IMR-90 (cell line): ENCODE data around the gene IFI27L1. TPM values are rescaled to one million over a fixed set of nuclear protein-coding genes. Genes with fewer than 3 reads are reported as not detected.

Experiments used
- ATAC-seq: fragments of 200-7000 bp; cut with Tn5 transposase; 2 replicates; pipeline ENCODE4 v1.9.1; 2020; ENCODE audit warnings: low read depth, mild to moderate bottlenecking, moderate library complexity
- BruUV-seq: library from RNA; stranded (reverse); fragments of 400-500 nt; replicated peaks from 2 replicates; lab custom pipeline; 2021; lab: Mats Ljungman, UMichigan
- CTCF ChIA-PET: fragments of 300-600 bp; formaldehyde crosslinking; extraction: SDS; loops from one replicate; lab custom pipeline; 2021; ENCODE audit warnings: antibody characterized with exemption; lab: Yijun Ruan, JAX
- POLR2A ChIA-PET: fragments of 300-600 bp; sonication (Branson Sonifier 250); formaldehyde crosslinking; loops from one replicate; lab custom pipeline; 2022; ENCODE audit warnings: antibody characterized with exemption; ENCODE audit not compliant: unreplicated experiment; lab: Charles Lee
- DNase-seq: peaks from one replicate; pipeline ENCODE4 v3.0.0; 2013
- H2AFZ ChIP-seq: replicated peaks from 2 replicates; pipeline ENCODE3; 2013; ENCODE audit warnings: low read length, mild to moderate bottlenecking; ENCODE audit not compliant: poor library complexity
- H2AK5ac ChIP-seq: 2 replicates; pipeline ENCODE4 v1.6.1; 2013; ENCODE audit warnings: low read depth, low read length, inconsistent platforms
- H2AK9ac ChIP-seq: replicated peaks from 2 replicates; pipeline ENCODE3; 2013; ENCODE audit warnings: mild to moderate bottlenecking, low read depth, low read length, moderate library complexity; ENCODE audit not compliant: poor library complexity
- H2BK120ac ChIP-seq: 2 replicates; pipeline ENCODE4 v1.6.1; 2013; ENCODE audit warnings: low read depth, low read length, inconsistent platforms
- H2BK15ac ChIP-seq: 3 replicates; pipeline ENCODE4 v1.6.1; 2013; ENCODE audit warnings: low read depth, low read length, inconsistent platforms
- H2BK20ac ChIP-seq: 2 replicates; pipeline ENCODE4 v1.6.1; 2013; ENCODE audit warnings: low read depth, mild to moderate bottlenecking, inconsistent platforms, low read length, moderate library complexity
- H2BK5ac ChIP-seq: 2 replicates; pipeline ENCODE4 v1.6.1; 2013; ENCODE audit warnings: mild to moderate bottlenecking, low read depth, low read length, inconsistent platforms; ENCODE audit not compliant: poor library complexity, severe bottlenecking
- H3K14ac ChIP-seq: replicated peaks from 2 replicates; pipeline ENCODE4 v1.6.1; 2013; ENCODE audit warnings: low read depth, low read length, inconsistent platforms
- H3K18ac ChIP-seq: 2 replicates; pipeline ENCODE4 v1.6.1; 2013; ENCODE audit warnings: low read depth, low read length, control low read depth
- H3K23ac ChIP-seq: 2 replicates; pipeline ENCODE4 v1.6.1; 2013; ENCODE audit warnings: low read depth, low read length, inconsistent platforms
- H3K27ac ChIP-seq: 2 replicates; pipeline ENCODE4 v1.5.1; 2013; ENCODE audit warnings: mild to moderate bottlenecking, control low read depth, low read length; ENCODE audit not compliant: insufficient read depth
- H3K27me3 ChIP-seq: 2 replicates; pipeline ENCODE4 v1.6.1; 2013; ENCODE audit warnings: low read length; ENCODE audit not compliant: control insufficient read depth, insufficient read depth
- H3K36me3 ChIP-seq: 2 replicates; pipeline ENCODE4 v1.6.1; 2013; ENCODE audit warnings: low read length, mixed read lengths; ENCODE audit not compliant: control insufficient read depth, insufficient read depth
- H3K4ac ChIP-seq: 2 replicates; pipeline ENCODE4 v1.6.1; 2013; ENCODE audit warnings: low read depth, low read length, inconsistent platforms
- H3K4me1 ChIP-seq: 2 replicates; pipeline ENCODE4 v1.6.1; 2013; ENCODE audit warnings: low read length, mixed read lengths; ENCODE audit not compliant: control insufficient read depth, insufficient read depth
- H3K4me2 ChIP-seq: 2 replicates; pipeline ENCODE4 v1.6.1; 2013; ENCODE audit warnings: low read depth, mild to moderate bottlenecking, control low read depth, low read length, moderate library complexity
- H3K4me3 ChIP-seq: 2 replicates; pipeline ENCODE4 v1.5.1; 2013; ENCODE audit warnings: low read depth, mild to moderate bottlenecking, control low read depth, low read length, moderate library complexity; ENCODE audit not compliant: insufficient read depth
- H3K56ac ChIP-seq: 2 replicates; pipeline ENCODE4 v1.6.1; 2013; ENCODE audit warnings: low read length, inconsistent platforms; ENCODE audit not compliant: insufficient read depth; ENCODE audit errors: extremely low read depth
- H3K79me1 ChIP-seq, 2 experiments: 2 replicates each; pipeline ENCODE4 v1.6.1; 2013; ENCODE audit warnings: low read length in 2 of 2, inconsistent platforms in 1 of 2, low read depth in 1 of 2
- H3K9ac ChIP-seq: 2 replicates; pipeline ENCODE4 v1.6.1; 2013; ENCODE audit warnings: low read depth, low read length, control low read depth
- H3K9me1 ChIP-seq: 2 replicates; pipeline ENCODE4 v1.6.1; 2013; ENCODE audit warnings: low read length, inconsistent platforms; ENCODE audit not compliant: insufficient read depth
- H3K9me3 ChIP-seq: 2 replicates; pipeline ENCODE4 v1.6.1; 2013; ENCODE audit warnings: low read length; ENCODE audit not compliant: control insufficient read depth, insufficient read depth
- H4K20me1 ChIP-seq: 2 replicates; pipeline ENCODE4 v1.6.1; 2013; ENCODE audit warnings: low read length, inconsistent platforms; ENCODE audit not compliant: insufficient read depth
- H4K5ac ChIP-seq: 2 replicates; pipeline ENCODE4 v1.6.1; 2013; ENCODE audit warnings: mild to moderate bottlenecking, low read depth, low read length, control low read depth
- H4K8ac ChIP-seq, 2 experiments: 2 replicates each; pipeline ENCODE4 v1.6.1; 2013; ENCODE audit warnings: low read depth in 2 of 2, low read length in 2 of 2, control low read depth in 1 of 2, inconsistent platforms in 1 of 2
- H4K91ac ChIP-seq: 2 replicates; pipeline ENCODE4 v1.6.1; 2013; ENCODE audit warnings: low read depth, low read length, inconsistent platforms; ENCODE audit not compliant: insufficient read depth
- BHLHE40 ChIP-seq: fragments of 150-350 bp; IDR thresholded peaks from 2 replicates; pipeline ENCODE4 v1.6.1; 2016; ENCODE audit warnings: mild to moderate bottlenecking, low read depth, low read length
- CEBPB ChIP-seq: IDR thresholded peaks from 2 replicates; pipeline ENCODE4 v1.6.1; 2012; ENCODE audit warnings: low read depth, low read length, improper control_type of control experiment
- CHD1 ChIP-seq: IDR thresholded peaks from 2 replicates; pipeline ENCODE4 v1.6.1; 2012; ENCODE audit warnings: low read depth, low read length, improper control_type of control experiment
- FOS ChIP-seq: fragments of 150-350 bp; IDR thresholded peaks from 2 replicates; pipeline ENCODE4 v1.6.1; 2016; ENCODE audit warnings: low read depth, low read length
- MAFK ChIP-seq: IDR thresholded peaks from 2 replicates; pipeline ENCODE4 v1.6.1; 2012; ENCODE audit warnings: low read depth, low read length, improper control_type of control experiment
- MAZ ChIP-seq: IDR thresholded peaks from 2 replicates; pipeline ENCODE4 v1.6.1; 2012; ENCODE audit warnings: low read depth, mild to moderate bottlenecking, low read length, improper control_type of control experiment, moderate library complexity, borderline replicate concordance
- MXI1 ChIP-seq: IDR thresholded peaks from 2 replicates; pipeline ENCODE4 v1.6.1; 2012; ENCODE audit warnings: low read depth, mild to moderate bottlenecking, low read length, moderate library complexity, borderline replicate concordance
- NFE2L2 ChIP-seq: fragments of 150-350 bp; IDR thresholded peaks from 2 replicates; pipeline ENCODE4 v1.6.1; 2016; ENCODE audit warnings: low read depth, mild to moderate bottlenecking, low read length
- POLR2A ChIP-seq: IDR thresholded peaks from 2 replicates; pipeline ENCODE4 v1.6.1; 2012; ENCODE audit warnings: mild to moderate bottlenecking, low read depth, low read length
- RAD21 ChIP-seq: IDR thresholded peaks from 2 replicates; pipeline ENCODE4 v1.6.1; 2012; ENCODE audit warnings: low read length, improper control_type of control experiment
- RFX5 ChIP-seq: IDR thresholded peaks from 2 replicates; pipeline ENCODE4 v1.8.0; 2012; ENCODE audit warnings: low read depth, mild to moderate bottlenecking, low read length, moderate library complexity
- SMC3 ChIP-seq: fragments of 150-350 bp; IDR thresholded peaks from 2 replicates; pipeline ENCODE4 v1.6.1; 2016; ENCODE audit warnings: low read depth, mild to moderate bottlenecking, antibody characterized with exemption, low read length, moderate library complexity
- WGBS, 2 experiments: methylation state at CpG; one replicate each; pipeline versions ENCODE4 v1.1.5 to v1.1.7; 2013; ENCODE audit warnings: missing lambda C conversion rate in 2 of 2; ENCODE audit not compliant: insufficient read length in 1 of 2; ENCODE audit errors: extremely low coverage in 2 of 2; 5-methylcytosine and 5-hydroxymethylcytosine counted together
- dilution Hi-C: fragments of 300-500 bp; cut with HindIII; formaldehyde crosslinking; loops from one replicate; pipeline ENCODE4 v1.14.3; 2018; ENCODE audit warnings: low sequenced_read_pairs; ENCODE audit not compliant: unreplicated experiment
- in situ Hi-C: fragments of 300-500 bp; cut with MboI; formaldehyde crosslinking; loops from 3 replicates; pipeline ENCODE4 v1.14.3; 2019; ENCODE audit warnings: low sequenced_read_pairs, inconsistent platforms, mixed read lengths
- intact Hi-C: fragments of 100-400 bp; cut with micrococcal nuclease; formaldehyde crosslinking; loops from 2 replicates; pipeline ENCODE4 v1.10.0; 2022
- polyA plus RNA-seq, 3 experiments: library from polyadenylated mRNA; depleted of rRNA; stranded (reverse); fragments of >200 nt; gene quantifications; 2 replicates each; pipeline ENCODE4 v1.2.3, GENCODE V29; 2012; ENCODE audit warnings: low replicate concordance in 1 of 3
- total RNA-seq: library from RNA; depleted of rRNA; stranded (reverse); fragments of >200 nt; gene quantifications from 2 replicates; pipeline ENCODE4 v1.2.3, GENCODE V29; 2012
- TF ChIP-seq, protein P1 (sequence below): fragments of 150-350 bp; IDR thresholded peaks from 2 replicates; pipeline ENCODE4 v1.6.1; 2016; ENCODE audit warnings: low read depth, mild to moderate bottlenecking, low read length, moderate library complexity, borderline replicate concordance
- TF ChIP-seq, protein P2 (sequence below): fragments of 150-350 bp; IDR thresholded peaks from 2 replicates; pipeline ENCODE4 v1.6.1; 2017; ENCODE audit warnings: mild to moderate bottlenecking, antibody characterized with exemption, low read length, low read depth
- TF ChIP-seq, protein P3 (sequence below): conservative IDR thresholded peaks from 2 replicates; pipeline ENCODE4 v1.5.1; 2012; ENCODE audit warnings: mild to moderate bottlenecking, low read depth, low read length, improper control_type of control experiment

Gene IFI27L1
- total and polyA plus RNA-seq, 2 of the 4 experiments (the other 2 are of a cell fraction) = 13.3 to 24.3 TPM

DNA sequence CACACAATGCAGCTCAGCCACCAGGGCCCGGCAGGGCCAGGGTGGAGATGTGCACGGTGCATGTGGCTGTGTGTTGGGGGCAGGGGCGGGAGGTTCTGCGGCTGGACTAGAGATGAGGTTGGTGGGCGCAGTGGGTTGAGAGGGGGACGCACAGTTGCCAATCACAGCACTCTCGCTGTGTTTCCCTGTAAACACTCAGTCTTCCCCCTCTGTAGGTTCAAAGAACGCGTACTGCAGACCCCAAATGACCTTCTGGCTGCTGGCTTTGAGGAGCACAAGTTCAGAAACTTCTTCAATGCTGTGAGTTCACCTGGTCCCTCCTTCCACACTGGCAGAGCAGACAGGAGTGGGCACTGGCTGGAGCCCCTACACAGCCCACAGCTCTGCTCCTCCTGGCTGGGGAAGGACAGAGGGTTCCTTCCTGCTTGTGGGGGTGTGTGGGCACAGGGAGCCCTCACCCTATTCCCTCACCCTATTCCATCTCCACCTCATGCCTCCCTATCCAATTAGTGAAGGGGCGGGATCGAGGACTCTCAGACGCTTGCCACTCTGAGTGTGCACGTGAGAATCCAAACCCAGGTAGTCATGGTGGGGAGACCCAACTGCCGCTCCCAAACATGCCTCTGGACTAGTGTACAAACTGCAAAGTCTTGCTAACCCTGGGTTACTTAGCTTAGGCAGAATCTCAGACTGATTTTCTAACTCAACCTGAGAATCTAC lies 37.2 kb upstream of the IFI27L1 start:
- intact Hi-C loops (no loop called here), in situ Hi-C loops (no loop called here), dilution Hi-C loops (no loop called here)
- no peak overlapping the region for H4K8ac ChIP-seq
- ATAC-seq = no peak
- H3K4ac ChIP-seq = no peak overlapping the region
- H3K4me2 ChIP-seq = no peak overlapping the region
- no peak overlapping the region for H3K14ac ChIP-seq
- no peaks in the 10 kb centered on the region for H3K9me1 ChIP-seq
- ChIA-PET POLR2A (no interaction called here), CTCF (interaction anchor here (1.4 kb wide), 1 partner anchor 93 kb away, joined by 3 read pairs; no protein-coding TSS in a partner anchor)
- no peak overlapping the region for H3K23ac ChIP-seq
- no peak overlapping the region for H2AFZ ChIP-seq
- H3K18ac ChIP-seq = no peak overlapping the region
- H2AK5ac ChIP-seq = no peak overlapping the region
- BruUV-seq = no TSS peak
- H3K56ac ChIP-seq = no peak overlapping the region
- no peak for DNase-seq
- no peaks in the 10 kb centered on the region for H3K9me3 ChIP-seq
- no peak overlapping the region for H2BK15ac ChIP-seq
- no peak overlapping the region for H4K91ac ChIP-seq
- H2BK120ac ChIP-seq = no peak overlapping the region
- no peak overlapping the region for H3K9ac ChIP-seq
- 92% methylated on average over 7 of the region's 14 CpGs; no CpG with 5 or more reads in 1 of the 2 experiments for WGBS, 2 experiments
- H3K79me1 ChIP-seq = peaks cover 0 to 6% of the 10 kb centered on the region in 2 experiments; a peak in 1 of 4 replicates
- H2AK9ac ChIP-seq = peak overlapping the region; percentile 10
- H3K27ac ChIP-seq = no peak overlapping the region
- H3K4me1 ChIP-seq = peaks cover 9% of the 10 kb centered on the region
- no peak overlapping the region for H3K4me3 ChIP-seq
- peaks cover 40% of the 10 kb centered on the region for H3K36me3 ChIP-seq
- no peak overlapping the region for H2BK5ac ChIP-seq
- H4K5ac ChIP-seq = no peak overlapping the region
- no peaks in the 10 kb centered on the region for H3K27me3 ChIP-seq
- no peak overlapping the region for H2BK20ac ChIP-seq
- H4K20me1 ChIP-seq = no peaks in the 10 kb centered on the region; the same call in 1 of the 2 replicates
- no peak for TF ChIP-seq CHD1
- no peak for TF ChIP-seq MAZ
- TF ChIP-seq RFX5 = no peak
- no peak for TF ChIP-seq MXI1
- TF ChIP-seq, protein P1, sequence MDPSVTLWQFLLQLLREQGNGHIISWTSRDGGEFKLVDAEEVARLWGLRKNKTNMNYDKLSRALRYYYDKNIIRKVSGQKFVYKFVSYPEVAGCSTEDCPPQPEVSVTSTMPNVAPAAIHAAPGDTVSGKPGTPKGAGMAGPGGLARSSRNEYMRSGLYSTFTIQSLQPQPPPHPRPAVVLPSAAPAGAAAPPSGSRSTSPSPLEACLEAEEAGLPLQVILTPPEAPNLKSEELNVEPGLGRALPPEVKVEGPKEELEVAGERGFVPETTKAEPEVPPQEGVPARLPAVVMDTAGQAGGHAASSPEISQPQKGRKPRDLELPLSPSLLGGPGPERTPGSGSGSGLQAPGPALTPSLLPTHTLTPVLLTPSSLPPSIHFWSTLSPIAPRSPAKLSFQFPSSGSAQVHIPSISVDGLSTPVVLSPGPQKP = no peak
- no peak for TF ChIP-seq FOS
- TF ChIP-seq NFE2L2 = no peak
- TF ChIP-seq, protein P2, sequence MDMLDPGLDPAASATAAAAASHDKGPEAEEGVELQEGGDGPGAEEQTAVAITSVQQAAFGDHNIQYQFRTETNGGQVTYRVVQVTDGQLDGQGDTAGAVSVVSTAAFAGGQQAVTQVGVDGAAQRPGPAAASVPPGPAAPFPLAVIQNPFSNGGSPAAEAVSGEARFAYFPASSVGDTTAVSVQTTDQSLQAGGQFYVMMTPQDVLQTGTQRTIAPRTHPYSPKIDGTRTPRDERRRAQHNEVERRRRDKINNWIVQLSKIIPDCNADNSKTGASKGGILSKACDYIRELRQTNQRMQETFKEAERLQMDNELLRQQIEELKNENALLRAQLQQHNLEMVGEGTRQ = no peak
- TF ChIP-seq SMC3 = no peak
- TF ChIP-seq CEBPB = no peak
- TF ChIP-seq MAFK = no peak
- no peak for TF ChIP-seq BHLHE40
- TF ChIP-seq POLR2A = no peak
- no peak for TF ChIP-seq RAD21
- TF ChIP-seq, protein P3, sequence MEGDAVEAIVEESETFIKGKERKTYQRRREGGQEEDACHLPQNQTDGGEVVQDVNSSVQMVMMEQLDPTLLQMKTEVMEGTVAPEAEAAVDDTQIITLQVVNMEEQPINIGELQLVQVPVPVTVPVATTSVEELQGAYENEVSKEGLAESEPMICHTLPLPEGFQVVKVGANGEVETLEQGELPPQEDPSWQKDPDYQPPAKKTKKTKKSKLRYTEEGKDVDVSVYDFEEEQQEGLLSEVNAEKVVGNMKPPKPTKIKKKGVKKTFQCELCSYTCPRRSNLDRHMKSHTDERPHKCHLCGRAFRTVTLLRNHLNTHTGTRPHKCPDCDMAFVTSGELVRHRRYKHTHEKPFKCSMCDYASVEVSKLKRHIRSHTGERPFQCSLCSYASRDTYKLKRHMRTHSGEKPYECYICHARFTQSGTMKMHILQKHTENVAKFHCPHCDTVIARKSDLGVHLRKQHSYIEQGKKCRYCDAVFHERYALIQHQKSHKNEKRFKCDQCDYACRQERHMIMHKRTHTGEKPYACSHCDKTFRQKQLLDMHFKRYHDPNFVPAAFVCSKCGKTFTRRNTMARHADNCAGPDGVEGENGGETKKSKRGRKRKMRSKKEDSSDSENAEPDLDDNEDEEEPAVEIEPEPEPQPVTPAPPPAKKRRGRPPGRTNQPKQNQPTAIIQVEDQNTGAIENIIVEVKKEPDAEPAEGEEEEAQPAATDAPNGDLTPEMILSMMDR = no peak
